K562 (cell line): Measurements from ENCODE around the gene PGF. TPM values are rescaled to one million over a fixed set of nuclear protein-coding genes. Genes with fewer than 3 reads are reported as not detected.

Experiments
- ATAC-seq: fragments of 200-7000 bp; cut with Tn5 transposase; 3 replicates; pipeline ENCODE4 v1.9.1; 2020; ENCODE audit warnings: moderate library complexity
- BruUV-seq: library from RNA; stranded (reverse); fragments of 400-500 nt; replicated peaks from 2 replicates; lab custom pipeline; 2021; lab: Mats Ljungman, UMichigan
- CTCF ChIA-PET: fragments of 300-600 bp; formaldehyde crosslinking; extraction: SDS; loops from one replicate; lab custom pipeline; 2021; ENCODE audit warnings: low intra/inter-chr PET ratio; lab: Yijun Ruan, JAX
- POLR2A ChIA-PET: fragments of 300-600, 350-650 bp; sonication (Branson Sonifier 250); formaldehyde crosslinking; extraction: SDS; loops from one replicate; lab custom pipeline; 2021; ENCODE audit warnings: antibody characterized with exemption, inconsistent platforms; lab: Yijun Ruan, JAX
- DNase-seq, 4 experiments: peaks; one replicate each; pipeline versions ENCODE4 v3.0.0 to v3.0.0-alpha.2; 2011 to 2018; ENCODE audit warnings: low spot score in 3 of 4, mixed read lengths in 3 of 4; ENCODE audit errors: extremely low read depth in 1 of 4
- FAIRE-seq: peaks from 2 replicates; lab custom pipeline; 2011; peaks lifted over from hg19 to GRCh38; lab: Jason Lieb, UNC
- H2AFZ ChIP-seq: 2 replicates; pipeline ENCODE4 v1.6.0; 2011; ENCODE audit warnings: low read depth, low read length, control low read depth, inconsistent platforms
- H3K27ac ChIP-seq: fragments of 200-600 bp; 3 replicates; pipeline ENCODE4 v1.8.0; 2011; ENCODE audit warnings: low read depth, mild to moderate bottlenecking, control low read depth, inconsistent platforms, low read length, moderate library complexity, mixed read lengths; ENCODE audit errors: extremely low read depth
- H3K27me3 ChIP-seq, 2 experiments: fragments of 300-600 bp in 1 of 2; 2 replicates in 1 of 2; 3 replicates in 1 of 2; pipeline versions ENCODE4 v1.6.0 to v1.8.0; 2011; ENCODE audit warnings: inconsistent platforms in 2 of 2, low read length in 2 of 2, mild to moderate bottlenecking in 1 of 2, mixed read lengths in 1 of 2, moderate library complexity in 1 of 2; ENCODE audit not compliant: control insufficient read depth in 2 of 2, insufficient read depth in 2 of 2
- H3K36me3 ChIP-seq: fragments of 300-600 bp; 3 replicates; pipeline ENCODE4 v1.8.0; 2011; ENCODE audit warnings: mild to moderate bottlenecking, low read length, inconsistent platforms; ENCODE audit not compliant: control insufficient read depth, insufficient read depth
- H3K4me1 ChIP-seq, 2 experiments: fragments of 200-600 bp in 1 of 2; replicated peaks in 1 of 2; 2 replicates in 1 of 2; 3 replicates in 1 of 2; pipeline versions ENCODE4 v1.5.1 to v1.8.0; 2011; ENCODE audit warnings: inconsistent platforms in 2 of 2, low read length in 2 of 2, mild to moderate bottlenecking in 1 of 2, mixed read lengths in 1 of 2, moderate library complexity in 1 of 2; ENCODE audit not compliant: control insufficient read depth in 2 of 2, insufficient read depth in 2 of 2
- H3K4me2 ChIP-seq: 2 replicates; pipeline ENCODE4 v1.6.1; 2011; ENCODE audit warnings: low read length, control low read depth, inconsistent platforms, mixed read lengths; ENCODE audit not compliant: insufficient read depth
- H3K4me3 ChIP-seq: fragments of 200-600 bp; sonication (generic), shearing (Covaris generic); 2 replicates; pipeline ENCODE4 v1.5.1; 2016; ENCODE audit warnings: control low read depth, inconsistent platforms
- H3K79me2 ChIP-seq: fragments of 200-600 bp; 3 replicates; pipeline ENCODE4 v1.8.0; 2011; ENCODE audit warnings: low read length, inconsistent platforms; ENCODE audit not compliant: control insufficient read depth, insufficient read depth
- H3K9ac ChIP-seq, 2 experiments: 2 replicates each; pipeline versions ENCODE4 v1.6.0 to v1.6.1; 2011; ENCODE audit warnings: low read depth in 2 of 2, low read length in 2 of 2, control low read depth in 1 of 2, inconsistent platforms in 1 of 2, mild to moderate bottlenecking in 1 of 2, mixed read lengths in 1 of 2; ENCODE audit not compliant: insufficient read depth in 1 of 2
- H3K9me1 ChIP-seq: one replicate; pipeline ENCODE4 v1.6.0; 2011; ENCODE audit warnings: inconsistent platforms, mild to moderate bottlenecking, low read length, moderate library complexity; ENCODE audit not compliant: control insufficient read depth, insufficient read depth
- H3K9me3 ChIP-seq: replicated peaks from 2 replicates; pipeline ENCODE4 v1.5.1; 2011; ENCODE audit warnings: low read depth, low read length, inconsistent platforms; ENCODE audit not compliant: control insufficient read depth, insufficient read depth
- H4K20me1 ChIP-seq: replicated peaks from 2 replicates; pipeline ENCODE4 v1.6.1; 2011; ENCODE audit warnings: low read length, inconsistent platforms, mixed read lengths; ENCODE audit not compliant: control insufficient read depth, insufficient read depth
- CEBPG ChIP-seq, 3 experiments: fragments of 200-800 bp in 1 of 3; sonication (Bioruptor generic) in 1 of 3; sonication (generic) in 1 of 3; formaldehyde crosslinking in 1 of 3; IDR thresholded peaks in 2 of 3; conservative IDR thresholded peaks in 1 of 3; 2 replicates each; pipeline versions ENCODE4 v1.6.1 to v1.8.0; 2016 to 2022; ENCODE audit warnings: missing compliant biosample characterization in 2 of 3, missing genetic modification characterization in 2 of 3, mild to moderate bottlenecking in 1 of 3, missing genetic modification reagents in 1 of 3
- GATAD2B ChIP-seq: fragments of 450-650 bp; IDR thresholded peaks from 2 replicates; pipeline ENCODE4 v1.6.1; 2017; ENCODE audit warnings: mild to moderate bottlenecking, borderline replicate concordance
- HMGN3 ChIP-seq: IDR thresholded peaks from 2 replicates; pipeline ENCODE4 v1.6.1; 2011; ENCODE audit warnings: borderline replicate concordance, low read depth, mild to moderate bottlenecking, mixed read lengths, low read length; ENCODE audit not compliant: insufficient read length; ENCODE audit errors: extremely low read depth
- ID3 ChIP-seq, 2 experiments: fragments of 250-450 bp in 1 of 2; fragments of 450-650 bp in 1 of 2; sonication (Bioruptor Pico) in 1 of 2; IDR thresholded peaks; 2 replicates each; pipeline versions ENCODE4 v1.6.1 to v1.8.0; 2016 to 2021; ENCODE audit warnings: mild to moderate bottlenecking in 2 of 2, moderate library complexity in 2 of 2, missing compliant biosample characterization in 1 of 2, missing genetic modification characterization in 1 of 2
- KLF10 ChIP-seq: fragments of 250-450 bp; sonication (Bioruptor Pico); IDR thresholded peaks from 2 replicates; pipeline ENCODE4 v1.6.1; 2021; ENCODE audit warnings: matching md5 sums
- MCM3 ChIP-seq: fragments of 450-650 bp; IDR thresholded peaks from 2 replicates; pipeline ENCODE4 v1.6.1; 2016
- NFRKB ChIP-seq: fragments of 450-650 bp; IDR thresholded peaks from 2 replicates; pipeline ENCODE4 v1.6.1; 2016; ENCODE audit warnings: low read depth
- PCBP2 ChIP-seq: fragments of 200-400 bp; formaldehyde crosslinking; IDR thresholded peaks from 2 replicates; pipeline ENCODE4 v1.6.1; 2018; ENCODE audit warnings: low read length, low read depth, mild to moderate bottlenecking, moderate library complexity; ENCODE audit not compliant: poor library complexity, severe bottlenecking
- PYGO2 ChIP-seq: fragments of 450-650 bp; IDR thresholded peaks from 2 replicates; pipeline ENCODE4 v1.6.1; 2016; ENCODE audit warnings: mild to moderate bottlenecking, missing genetic modification characterization, moderate library complexity, missing compliant biosample characterization
- SOX6 ChIP-seq: fragments of 450-650 bp; IDR thresholded peaks from 2 replicates; pipeline ENCODE4 v1.6.1; 2014; ENCODE audit warnings: mild to moderate bottlenecking
- ZNF197 ChIP-seq: fragments of 200-800 bp; sonication (Bioruptor generic); IDR thresholded peaks from 2 replicates; pipeline ENCODE4 v1.6.1; 2016; ENCODE audit warnings: low read depth, missing genetic modification characterization, missing compliant biosample characterization
- WGBS: fragments of 100-300 bp; shearing (Covaris generic); methylation state at CpG from one replicate; pipeline ENCODE4 v1.1.6; 2016; ENCODE audit warnings: low coverage, mixed read lengths; ENCODE audit not compliant: insufficient coverage; ENCODE audit errors: missing lambda C conversion rate; 5-methylcytosine and 5-hydroxymethylcytosine counted together
- in situ Hi-C: fragments of 300-500 bp; cut with MboI; formaldehyde crosslinking; loops from 4 replicates; pipeline ENCODE4 v1.15.0; 2018; ENCODE audit warnings: inconsistent platforms, mixed read lengths
- intact Hi-C: fragments of 100-400 bp; cut with micrococcal nuclease; formaldehyde crosslinking; loops from 2 replicates; pipeline ENCODE4 v1.14.2; 2022
- polyA plus RNA-seq, 8 experiments: library from polyadenylated mRNA; depleted of rRNA in 4 of 8; stranded (reverse) in 5 of 8; unstranded in 3 of 8; fragments of >200 nt; fragmentation: Nextera tagmentation in 2 of 8; fragmentation: Illumina TruSeq in 1 of 8; extraction: Ambion mirVana in 2 of 8; extraction: Trizol in 1 of 8; gene quantifications; 2 replicates each; pipeline versions ENCODE4 v1.2.1 to v1.2.3, GENCODE V29; 2011 to 2014; ENCODE audit warnings: inconsistent platforms in 1 of 8, missing spikeins in 1 of 8
- total RNA-seq, 7 experiments: library from RNA; depleted of rRNA in 6 of 7; stranded (reverse); fragments of >200 nt in 6 of 7; fragmentation: Illumina TruSeq in 2 of 7; extraction: Trizol in 2 of 7; gene quantifications; 2 replicates each; pipeline versions ENCODE4 v1.2.1 to v1.2.3, GENCODE V29; 2011 to 2021; ENCODE audit warnings: low replicate concordance in 1 of 7

The PGF gene
- total and polyA plus RNA-seq, 9 of the 15 experiments (the other 6 are each of a cell fraction or from before 2014, with no cell fraction given), result 0.04 to 0.44 (median 0.18) TPM

GRCh38 chr14:74981462-74981782 is 26.0 kb upstream of the PGF start:
- TF ChIP-seq NFRKB, result no peak
- no peak for TF ChIP-seq MCM3
- no peak for TF ChIP-seq ID3 (CRISPR knock-in tag; IDR thresholded peaks at IDR 0.05)
- TF ChIP-seq ID3 (tag; IDR thresholded peaks at IDR 0.05), result no peak
- no peak for TF ChIP-seq SOX6
- no peak for TF ChIP-seq KLF10
- TF ChIP-seq ZNF197 (CRISPR knock-in tag), result no peak
- TF ChIP-seq HMGN3, result no peak
- TF ChIP-seq PCBP2, result no peak
- TF ChIP-seq CEBPG (CRISPR knock-in tag; IDR thresholded peaks at IDR 0.05), result no peak
- no peak for TF ChIP-seq CEBPG (tag; conservative IDR thresholded peaks at IDR 0.05 in 1 of 2, IDR thresholded peaks at IDR 0.05 in 1 of 2)
- no peak for TF ChIP-seq PYGO2
- TF ChIP-seq GATAD2B, result no peak
- Histone ChIP-seq H4K20me1 (no peaks in the 10 kb centered on the region), H3K9me1 (no peaks in the 10 kb centered on the region), H3K9ac (peak overlapping the region in 1 of 2 experiments; percentile 64; a peak in 2 of 4 replicates), H3K27ac (no peak overlapping the region), H3K9me3 (no peaks in the 10 kb centered on the region), H2AFZ (no peak overlapping the region), H3K27me3 (no peaks in the 10 kb centered on the region), H3K36me3 (no peaks in the 10 kb centered on the region), H3K4me1 (peaks cover 0 to 29% of the 10 kb centered on the region in 2 experiments; a peak in 2 of 5 replicates), H3K4me3 (no peak overlapping the region), H3K4me2 (no peak overlapping the region), H3K79me2 (no peaks in the 10 kb centered on the region)
- in situ Hi-C loops (no loop called here), intact Hi-C loops (no loop called here)
- FAIRE-seq, result no peak
- CTCF ChIA-PET, result no interaction called here
- DNase-seq, result peak in 1 of 4 experiments; percentile 3
- BruUV-seq, result no TSS peak
- POLR2A ChIA-PET, result no interaction called here
- no peak for ATAC-seq
- WGBS, result 39% methylated on average over 4 of the region's 9 CpGs
